HG03097 (cell line): ENCODE measurements around the gene RNF11.

ENCODE experiments used
- ATAC-seq: cut with Tn5 transposase; IDR thresholded peaks from one replicate; pipeline ENCODE4 v1.9.1; 2021; ENCODE audit not compliant: unreplicated experiment, low FRiP score

Gene RNF11

DNA sequence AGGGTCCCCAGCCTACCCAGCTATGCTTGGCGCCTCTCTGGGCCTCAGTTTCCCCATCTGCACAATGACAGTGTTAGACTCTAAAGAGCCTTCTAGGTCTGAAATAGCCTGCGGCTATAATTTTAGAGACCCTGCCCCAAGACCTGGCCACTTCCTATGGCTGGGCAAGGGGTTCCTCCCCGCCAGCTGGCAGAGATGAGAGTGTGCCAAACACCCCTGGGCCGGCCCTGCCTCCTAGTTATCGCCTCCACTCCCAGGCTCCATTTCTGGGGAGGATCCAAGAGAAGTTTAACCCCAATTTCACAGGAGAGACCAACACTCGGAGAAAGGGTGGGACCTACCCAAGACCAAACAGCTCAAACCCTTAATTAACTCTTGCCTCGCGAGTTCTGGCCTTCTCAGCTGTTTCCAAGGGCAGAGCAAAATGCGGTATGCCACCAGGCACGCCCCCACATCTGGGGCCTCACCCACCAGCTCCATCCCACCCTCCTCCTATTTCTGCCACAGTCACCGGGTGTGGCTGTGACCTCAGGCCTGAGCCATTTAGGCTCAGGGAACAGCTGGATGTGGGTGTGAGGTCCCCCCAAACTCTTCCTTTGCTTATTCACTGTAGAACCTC, 58.6 kb downstream of the RNF11 start:
- no peak for ATAC-seq

DNA sequence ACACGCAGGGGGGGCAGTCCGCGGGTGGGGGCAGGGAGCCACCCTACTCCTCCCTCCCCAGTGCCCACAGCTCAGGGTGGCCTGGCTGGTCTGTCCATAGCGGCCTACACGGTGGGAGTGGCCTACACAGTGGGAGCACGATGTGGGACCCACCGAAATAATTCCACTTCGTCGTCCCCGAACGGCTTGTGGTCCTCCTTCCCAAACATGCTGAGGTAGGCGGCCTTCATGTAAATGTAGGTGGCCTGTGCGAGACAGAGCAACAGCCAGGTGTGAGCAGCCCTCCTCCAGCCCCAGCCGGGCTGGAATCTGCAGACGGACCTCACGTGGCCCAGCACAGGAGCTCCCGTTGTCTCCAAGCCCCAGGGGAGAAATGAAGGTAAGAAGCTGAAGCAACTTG, 59.9 kb downstream of the RNF11 start:
- no peak for ATAC-seq

DNA sequence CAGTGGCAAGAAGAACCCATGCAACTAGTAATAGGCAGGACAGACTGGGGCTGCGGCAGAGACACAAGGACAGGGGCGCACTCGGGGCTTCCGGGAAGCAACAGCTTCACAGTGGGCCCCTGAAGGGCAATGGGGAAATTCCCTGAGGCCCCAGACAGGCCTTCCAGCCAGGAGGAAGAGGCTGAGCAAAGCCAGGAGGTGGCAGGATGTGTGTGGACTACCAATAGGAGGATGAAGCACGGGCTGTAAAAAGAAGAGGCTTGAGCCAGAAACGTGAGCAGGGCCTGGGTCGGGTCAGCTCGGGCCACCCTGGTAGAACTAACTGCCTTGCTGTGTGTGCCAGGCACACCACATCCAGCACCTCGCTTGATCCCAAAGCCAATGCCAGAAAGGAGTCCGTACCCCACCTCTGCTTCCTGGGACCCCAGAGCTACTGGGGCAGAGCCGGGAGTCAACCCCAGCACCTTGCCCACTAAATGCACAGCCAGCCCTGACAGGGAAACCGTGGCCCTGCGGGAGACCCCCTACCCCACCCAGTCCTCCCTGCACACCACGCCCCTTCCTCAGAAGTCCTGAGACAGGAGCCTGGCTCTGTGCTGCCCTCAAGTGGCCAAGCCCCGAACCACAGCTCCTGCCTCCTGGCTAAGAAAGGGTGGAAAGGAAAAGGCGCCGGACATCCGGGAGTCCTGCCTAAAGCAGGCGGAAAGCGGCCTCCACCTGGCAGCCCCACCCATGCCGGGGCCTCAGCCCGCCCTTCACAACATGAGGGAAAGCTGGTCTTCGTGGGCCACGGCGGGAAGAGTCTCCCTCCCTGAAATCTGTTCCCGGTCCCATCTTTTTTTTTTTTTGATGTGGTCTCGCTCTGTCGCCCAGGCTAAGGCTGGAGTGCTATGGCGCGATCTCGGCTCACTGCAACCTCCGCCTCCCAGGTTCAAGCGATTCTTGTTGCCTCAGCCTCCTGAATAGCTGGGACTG, 60.6 kb downstream of the RNF11 start:
- ATAC-seq = peak; percentile 51

DNA sequence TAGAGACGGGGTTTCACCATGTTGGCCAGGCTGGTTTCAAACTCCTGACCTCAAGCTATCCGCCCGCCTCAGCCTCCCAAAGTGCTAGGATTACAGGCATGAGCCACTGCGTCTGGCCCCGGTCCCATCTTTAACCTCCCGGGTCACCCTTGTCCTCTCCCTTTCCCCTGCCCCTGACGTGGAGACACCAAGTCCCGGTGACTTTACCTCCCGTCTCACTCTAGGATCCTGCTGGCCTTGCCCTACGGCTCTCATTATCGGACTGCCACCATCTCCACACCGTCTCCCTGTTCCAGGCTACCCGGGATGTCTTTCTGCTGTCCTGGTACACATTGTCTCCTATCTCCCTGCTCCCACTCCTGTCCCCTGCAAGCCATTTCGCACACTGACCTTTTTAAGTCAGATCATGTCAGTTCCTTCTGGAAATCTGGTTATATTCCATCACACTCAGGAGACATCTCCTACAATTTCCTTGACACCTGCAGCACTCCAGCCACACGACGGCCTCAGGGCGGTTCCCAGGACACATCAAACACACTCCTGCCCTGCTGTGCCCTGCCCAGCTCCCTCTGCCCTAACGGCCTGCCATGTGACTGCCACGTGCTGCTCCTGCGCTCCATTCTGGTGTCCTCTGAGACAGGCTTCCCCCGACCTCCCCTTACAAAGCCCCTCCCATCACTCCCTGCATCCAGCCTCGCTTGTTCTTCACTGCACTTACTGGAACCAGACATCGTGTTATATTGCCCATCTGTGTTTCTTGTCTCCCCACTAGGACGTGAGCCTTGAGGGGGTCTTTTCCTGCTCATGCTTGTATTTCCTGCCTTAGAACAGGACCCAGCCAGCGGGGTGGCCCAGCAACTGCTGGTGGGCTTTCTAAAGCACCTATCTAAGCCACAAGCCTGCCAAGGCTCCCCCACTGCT, 61.6 kb downstream of the RNF11 start:
- no peak for ATAC-seq

DNA sequence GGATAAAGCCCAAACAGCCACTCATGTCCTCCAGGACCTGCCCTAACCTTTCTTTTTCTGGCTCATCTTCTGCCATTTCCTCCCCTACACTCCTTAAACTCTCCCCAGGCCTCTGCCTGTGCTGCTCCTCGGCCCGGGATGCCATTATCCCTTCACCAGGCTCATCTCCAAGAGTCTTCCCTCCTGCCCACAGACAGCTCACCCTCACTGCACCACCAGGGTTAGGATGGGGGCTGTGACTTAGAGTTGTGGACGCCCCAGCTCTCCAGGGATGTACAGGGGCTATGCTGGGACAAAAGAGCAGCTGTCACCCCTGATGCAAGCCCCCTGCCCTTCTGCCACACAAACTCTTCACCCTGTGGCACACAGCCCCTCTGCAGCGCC, 62.2 kb downstream of the RNF11 start:
- ATAC-seq = no peak

DNA sequence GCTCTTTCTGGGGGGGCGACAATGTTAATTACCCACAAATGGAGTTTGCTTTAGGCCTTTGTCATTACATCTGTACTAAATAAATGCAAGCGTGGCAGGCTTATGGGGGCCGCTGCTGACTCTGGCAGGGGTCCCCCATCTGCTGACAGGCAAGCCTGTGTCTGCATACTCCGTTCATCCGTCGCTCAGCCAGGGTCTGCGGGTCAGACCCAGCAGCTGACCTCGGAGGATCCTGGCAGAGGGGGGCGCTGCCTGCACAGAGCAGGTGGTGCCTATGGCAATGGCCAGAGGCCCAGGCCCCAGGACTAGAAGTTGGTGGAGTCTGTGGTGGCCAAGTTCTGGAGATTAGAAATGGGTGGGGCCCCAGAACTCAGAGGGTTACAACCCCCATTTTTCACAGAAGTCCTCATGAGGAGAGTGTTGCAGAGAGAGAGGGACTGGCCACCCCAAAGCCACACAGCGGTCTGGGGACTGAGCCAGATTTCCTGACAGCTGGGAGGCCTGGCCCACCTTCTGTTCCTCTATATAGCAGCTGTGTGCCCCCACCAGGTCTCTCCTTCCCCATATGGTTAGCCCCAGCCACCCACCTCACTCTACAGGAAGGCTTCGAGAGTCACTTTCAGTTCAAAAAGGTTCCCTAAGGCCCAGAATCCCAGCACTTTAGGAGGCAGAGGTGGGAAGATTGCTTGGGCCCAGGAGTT, 63.3 kb downstream of the RNF11 start:
- ATAC-seq = no peak

DNA sequence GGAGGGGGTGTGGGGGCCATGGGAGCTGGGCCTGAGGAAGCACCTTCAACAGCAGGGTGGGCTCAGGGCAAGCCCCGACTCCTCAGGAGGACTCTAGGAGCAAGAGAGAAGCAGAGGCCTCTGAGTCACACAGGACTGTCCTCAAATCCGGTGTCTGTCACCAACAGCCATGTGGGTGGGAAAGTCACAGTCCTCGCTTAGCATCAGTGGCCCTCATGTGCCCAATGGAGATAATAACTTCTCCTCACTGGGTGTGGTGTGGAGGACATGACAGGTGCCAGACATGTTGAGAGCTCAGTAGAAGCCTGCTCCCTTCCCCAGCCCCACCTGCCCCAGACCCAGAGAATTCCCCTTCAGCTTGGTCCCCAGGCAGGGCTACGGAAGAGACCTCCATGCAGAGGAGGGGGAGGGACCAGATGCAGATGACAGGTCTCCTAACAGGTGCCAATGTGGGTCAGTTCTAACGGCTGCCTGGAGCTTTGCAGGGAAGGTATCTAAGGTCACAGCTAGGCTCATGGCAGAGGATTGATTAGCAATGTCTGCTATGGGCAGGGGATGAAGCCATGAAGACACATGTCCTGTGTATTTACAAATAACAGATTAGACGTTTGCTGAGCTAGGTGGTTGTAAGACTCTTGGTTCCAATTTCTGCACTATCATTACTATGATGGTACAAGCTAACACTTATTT, 64.1 kb downstream of the RNF11 start:
- no peak for ATAC-seq

DNA sequence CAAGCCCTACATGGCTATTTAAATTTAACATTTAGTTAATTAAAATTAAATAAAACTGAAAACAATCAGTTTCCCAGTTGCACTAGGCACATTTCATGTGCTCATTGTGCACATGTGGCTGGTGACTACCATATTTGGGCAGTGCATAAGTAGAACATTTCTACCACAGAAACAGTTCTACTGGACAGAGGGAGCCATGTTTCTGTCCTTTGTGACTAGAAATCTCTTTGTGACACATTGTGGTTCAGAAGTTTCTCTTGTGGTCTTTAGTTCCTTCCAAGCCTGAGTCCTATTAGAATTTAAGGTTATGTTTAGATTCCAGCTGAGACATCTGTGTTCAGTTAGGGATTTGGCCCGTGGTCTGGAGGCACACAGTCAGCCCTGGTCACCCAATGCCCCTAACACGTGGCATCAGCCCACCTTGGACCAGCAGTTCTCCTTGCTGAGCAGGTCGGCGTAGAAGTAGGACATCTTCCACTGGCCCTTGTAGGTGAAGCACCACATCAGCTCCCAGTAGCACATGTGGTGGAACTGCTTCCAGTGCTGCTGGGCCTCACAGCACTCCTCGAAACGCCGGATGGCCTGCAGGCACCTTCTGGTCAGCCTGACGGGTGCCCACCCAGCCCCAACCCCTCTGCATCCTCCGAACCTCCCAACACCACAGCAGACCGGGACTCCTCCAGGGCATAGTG, 65.2 kb downstream of the RNF11 start:
- ATAC-seq = no peak

DNA sequence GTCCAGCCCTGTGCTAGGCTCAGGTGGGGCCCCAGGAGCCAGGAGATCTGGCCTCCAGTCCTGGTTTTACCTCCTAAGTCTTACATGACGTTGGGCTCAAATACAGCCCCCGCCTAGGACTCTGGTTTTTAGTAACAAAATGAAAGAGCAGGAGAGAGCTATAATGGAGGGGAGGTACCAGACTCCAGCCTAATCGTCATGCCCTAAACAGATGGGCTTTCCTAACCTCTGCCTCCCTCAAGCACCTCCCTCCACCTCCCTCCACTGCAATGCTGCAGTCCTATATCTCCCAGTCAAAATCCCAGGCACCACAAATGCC, 65.7 kb downstream of the RNF11 start:
- no peak for ATAC-seq

DNA sequence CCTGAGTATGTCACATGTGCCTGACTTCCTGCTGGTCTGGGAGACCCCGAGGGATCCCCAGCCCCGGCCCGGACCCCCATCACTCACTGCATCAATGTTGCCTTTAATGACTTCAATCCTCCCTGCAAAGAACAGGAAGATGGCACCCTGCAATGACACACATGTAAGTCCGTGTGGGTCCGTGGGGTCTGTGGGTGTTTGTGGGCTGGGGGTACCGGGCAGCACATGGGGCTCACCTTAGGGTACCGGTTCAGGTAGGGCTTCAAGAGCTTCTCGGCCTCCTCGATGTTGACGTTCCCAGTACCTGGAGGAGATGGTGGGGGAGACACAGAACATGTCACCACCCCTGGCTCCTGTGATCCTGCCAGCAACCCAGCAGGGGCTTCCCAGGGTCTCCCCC, 66.2 kb downstream of the RNF11 start:
- no peak for ATAC-seq

DNA sequence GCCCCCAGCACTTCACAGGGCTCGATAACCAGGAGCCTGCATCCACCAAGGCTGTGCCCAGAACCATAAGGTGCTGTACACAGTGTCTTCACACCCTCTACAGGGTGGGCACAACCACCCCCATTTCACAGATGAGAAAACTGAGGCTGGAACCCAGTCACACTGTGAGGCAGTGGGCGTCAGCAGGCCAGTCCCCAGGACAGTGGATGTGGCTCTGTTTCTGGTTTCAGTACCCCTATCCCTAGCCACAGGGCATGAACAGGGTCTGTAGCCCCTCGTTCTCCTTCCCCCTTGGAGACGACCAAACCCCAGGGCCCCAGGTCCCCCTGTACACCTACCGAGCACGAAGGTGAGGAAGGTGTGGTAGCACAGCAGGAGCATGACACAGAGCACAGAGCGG, 66.7 kb downstream of the RNF11 start:
- ATAC-seq = no peak

DNA sequence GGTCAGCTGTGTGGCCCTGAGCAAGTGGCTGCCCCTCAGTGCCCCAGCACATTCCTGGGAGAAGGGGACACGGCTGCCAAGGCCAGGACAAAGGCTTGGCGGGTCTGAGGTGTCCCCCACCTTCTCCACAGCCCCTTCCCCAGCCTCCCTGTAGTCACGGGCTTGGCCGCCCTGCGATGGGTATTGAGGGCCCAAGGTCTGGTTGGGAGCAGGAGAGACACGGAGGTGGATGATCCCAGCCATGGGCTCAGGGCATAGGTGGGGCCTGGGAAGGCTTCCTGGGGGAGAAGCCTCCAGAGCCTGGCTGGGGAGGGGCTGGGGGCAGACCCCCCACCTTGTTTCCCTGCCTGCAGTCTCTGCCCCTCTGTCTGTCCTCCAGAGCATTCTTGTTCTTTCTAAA, 67.2 kb downstream of the RNF11 start:
- no peak for ATAC-seq

DNA sequence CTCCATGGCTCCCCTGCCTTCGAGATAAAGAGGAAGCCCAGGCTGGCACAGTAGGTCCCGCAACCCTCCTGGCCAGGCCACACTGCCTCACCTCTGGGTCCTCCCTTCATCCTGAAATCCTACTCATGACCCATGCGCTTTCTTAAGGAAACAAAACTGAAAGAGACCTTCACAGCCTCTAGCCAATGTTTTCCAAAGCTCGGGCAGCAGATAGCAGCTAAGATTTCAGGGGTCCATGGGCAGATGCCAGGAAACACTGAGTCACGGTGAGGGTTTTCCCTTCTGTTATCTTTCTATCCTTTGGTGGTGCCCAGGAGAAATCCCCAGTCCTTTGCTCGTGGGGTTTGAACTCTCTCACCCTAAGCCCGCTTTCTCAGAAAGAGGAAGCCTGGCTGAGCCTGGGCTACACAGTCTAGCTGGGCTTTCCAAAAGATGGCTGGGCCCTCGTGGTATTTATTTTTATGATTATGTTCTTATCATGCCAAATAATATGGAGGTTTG, 67.7 kb downstream of the RNF11 start:
- no peak for ATAC-seq

DNA sequence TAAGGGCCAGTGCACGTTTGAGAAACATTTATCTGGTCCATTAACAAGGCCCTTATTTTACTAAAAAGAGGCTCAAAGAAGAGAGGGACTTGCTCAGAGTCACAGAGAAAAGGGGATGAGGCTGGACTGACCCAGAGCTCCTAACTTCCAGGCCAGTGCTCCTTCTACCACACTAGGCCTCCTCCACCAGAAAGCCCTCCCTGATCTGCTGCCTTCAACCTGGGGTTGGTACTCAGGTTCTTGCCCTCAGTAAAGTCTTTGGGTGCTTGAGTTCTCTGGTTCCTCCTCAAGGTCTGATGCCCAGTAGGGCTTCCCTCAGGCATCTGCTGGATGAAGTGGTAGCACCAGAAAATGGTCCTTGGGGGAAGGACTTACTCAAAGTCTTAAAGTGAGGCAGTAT, 68.3 kb downstream of the RNF11 start:
- no peak for ATAC-seq

DNA sequence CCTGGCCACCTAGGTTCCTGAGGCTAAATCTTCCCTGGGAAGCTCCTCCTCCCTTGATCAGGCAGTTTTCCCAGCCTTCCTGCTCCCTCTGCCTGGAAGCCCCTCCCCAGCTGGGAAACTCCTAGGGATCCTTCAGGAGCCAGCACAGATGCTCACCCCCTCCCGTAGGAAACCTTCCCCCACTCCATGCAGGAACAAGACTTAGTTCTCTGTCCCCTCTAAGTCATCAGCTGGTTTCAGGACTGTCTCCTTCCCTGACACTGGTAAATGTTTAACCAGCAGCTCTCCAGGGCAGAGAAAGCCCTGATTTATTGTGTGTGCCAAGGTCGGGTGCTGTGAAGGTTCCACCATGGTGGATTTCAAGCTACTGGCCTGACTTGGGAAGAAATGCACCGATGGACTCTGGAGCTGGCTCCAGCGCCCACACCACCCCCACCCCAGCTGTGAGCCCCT, 69.3 kb downstream of the RNF11 start:
- no peak for ATAC-seq

DNA sequence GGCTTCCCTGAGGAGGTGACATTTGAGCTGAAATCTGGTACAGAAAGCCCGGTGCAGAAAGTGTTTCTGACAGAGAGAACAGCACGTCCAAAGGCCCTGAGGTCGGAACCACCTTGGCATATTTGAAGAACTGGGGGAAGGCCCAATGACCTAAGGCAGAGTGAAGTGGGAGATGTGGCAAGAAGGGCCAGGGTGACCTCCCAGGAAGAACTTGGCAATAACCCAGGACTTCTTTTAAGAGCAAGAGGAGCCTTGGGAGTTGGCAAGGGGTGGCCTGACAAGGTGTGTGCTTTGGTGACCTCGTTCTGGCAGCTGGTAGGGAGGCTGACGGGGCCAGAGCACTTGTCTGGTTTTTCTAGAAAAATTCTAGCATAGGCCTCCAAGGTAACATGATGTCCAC, 70.9 kb downstream of the RNF11 start:
- no peak for ATAC-seq

DNA sequence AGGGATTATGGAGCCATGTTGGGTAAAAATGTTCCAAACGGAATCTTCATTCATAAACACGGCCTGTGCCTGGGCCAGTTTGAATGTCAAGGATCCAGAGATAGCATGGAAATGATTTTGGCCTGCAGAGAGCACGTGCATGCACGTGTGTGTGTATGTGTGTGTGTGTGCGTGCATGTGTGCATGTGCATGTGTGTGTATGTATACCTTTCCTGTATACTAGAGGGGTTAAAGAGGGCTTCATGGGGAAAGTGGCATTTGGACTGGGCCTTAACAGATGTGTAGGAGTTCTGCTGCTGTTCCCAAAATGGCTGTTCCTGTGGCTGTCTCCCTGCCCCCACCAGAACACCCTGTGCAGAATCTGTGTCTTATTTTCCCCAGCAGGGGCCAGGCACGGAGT, 72.6 kb downstream of the RNF11 start:
- ATAC-seq = no peak

DNA sequence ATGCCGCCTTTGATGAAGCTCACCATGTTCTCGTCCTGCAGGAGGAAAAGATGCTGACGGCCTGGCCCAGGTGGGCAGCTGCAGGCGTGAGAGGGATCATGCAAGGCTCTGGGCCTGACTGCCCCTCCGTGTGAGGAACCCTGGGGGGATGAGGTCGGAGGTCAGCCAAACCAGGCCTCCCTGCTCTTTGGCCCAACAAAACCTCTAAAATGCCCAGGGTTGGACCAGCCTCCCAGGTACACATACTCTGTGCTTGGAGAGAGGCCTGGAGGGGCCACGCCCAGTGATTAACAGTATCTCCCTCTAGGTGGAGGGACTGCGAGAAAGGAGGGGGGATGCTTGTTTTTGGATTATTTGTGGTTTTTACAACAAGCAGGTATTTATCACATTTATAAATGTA, 73.2 kb downstream of the RNF11 start:
- no peak for ATAC-seq
